ENCODE results near the gene ROBO2. TPM values are rescaled to one million over a fixed set of nuclear protein-coding genes. Genes with fewer than 3 reads are reported as not detected.

The ROBO2 gene
- polyA plus RNA-seq, 1 donor from 2014 or later, result 55.5 TPM

DNA sequence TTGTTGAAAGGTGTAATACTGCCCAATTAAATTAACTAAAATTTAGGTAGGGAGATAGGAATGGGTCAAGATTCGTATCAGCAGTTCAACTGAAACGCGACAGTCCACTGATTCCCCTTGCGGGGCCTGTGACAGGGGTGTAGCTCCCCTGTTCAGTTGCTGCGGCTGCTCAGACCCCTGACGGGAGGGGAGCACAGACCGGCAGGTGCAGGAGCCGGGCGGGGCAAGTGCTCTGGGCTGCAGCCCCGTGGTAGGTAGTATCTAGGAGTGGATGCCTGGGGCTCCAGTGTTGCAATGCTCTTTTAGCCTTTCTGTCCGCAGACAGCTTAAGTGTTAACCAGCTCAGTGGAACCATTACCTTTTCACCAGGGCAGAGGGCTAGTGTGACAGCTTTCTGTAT is 164.9 kb downstream of the ROBO2 start:
- no peak overlapping the region for H3K4me2 ChIP-seq (ENCODE audit: low read length)
- no peak overlapping the region for H3K4me3 ChIP-seq (ENCODE audit: low read length)
- H3K27ac ChIP-seq (ENCODE audit: low read length), result no peak overlapping the region
- H3K79me2 ChIP-seq (replicated peaks; ENCODE audit: insufficient read depth, low read length), result no peaks in the 10 kb centered on the region
- no peaks in the 10 kb centered on the region for H4K20me1 ChIP-seq (ENCODE audit: insufficient read depth)
- no peaks in the 10 kb centered on the region for H3K36me3 ChIP-seq (ENCODE audit: insufficient read depth, low read length)
- no peaks in the 10 kb centered on the region for H3K9me3 ChIP-seq (ENCODE audit: low read length)
- no peak overlapping the region for H3K9ac ChIP-seq (ENCODE audit: low read length)
- TF ChIP-seq SMC3 (conservative IDR thresholded peaks at IDR 0.05; ENCODE audit: poor library complexity) (no peak), RAD21 (conservative IDR thresholded peaks at IDR 0.05) (no peak)
- no peak overlapping the region for H2AFZ ChIP-seq (ENCODE audit: low read depth, low read length)
- H3K27me3 ChIP-seq (ENCODE audit: insufficient read depth, low read depth, low read length), result no peaks in the 10 kb centered on the region
- no peaks in the 10 kb centered on the region for H3K9me2 ChIP-seq (ENCODE audit: insufficient read depth, low read length)
- peaks cover 8% of the 10 kb centered on the region for H3F3A ChIP-seq (ENCODE audit: insufficient read depth, low read length, poor library complexity, severe bottlenecking)

DNA sequence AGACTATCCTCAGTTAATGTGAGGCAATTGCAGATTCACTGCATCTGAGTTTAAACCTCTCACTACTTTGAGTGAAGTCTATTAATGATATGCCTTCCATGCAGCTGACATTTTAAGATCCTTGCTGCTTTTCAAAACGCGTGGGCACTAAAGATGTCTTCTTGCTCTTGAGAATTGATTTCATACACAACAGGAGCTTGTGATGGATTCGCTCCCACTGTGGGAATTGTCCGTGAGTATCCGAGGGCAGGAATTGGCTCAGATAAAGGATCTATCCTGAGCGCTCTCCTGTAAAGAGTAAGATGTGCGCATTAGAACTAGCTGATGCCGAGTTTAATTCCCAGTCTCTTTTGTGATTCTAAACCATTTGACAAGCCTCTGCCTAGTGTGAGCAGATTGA is 167.9 kb downstream of the ROBO2 start:
- Histone ChIP-seq H3K27me3 (ENCODE audit: insufficient read depth, low read depth, low read length) (no peaks in the 10 kb centered on the region), H3F3A (ENCODE audit: insufficient read depth, low read length, poor library complexity, severe bottlenecking) (peaks cover 8% of the 10 kb centered on the region), H3K9me3 (ENCODE audit: low read length) (no peaks in the 10 kb centered on the region), H3K9ac (ENCODE audit: low read length) (peak overlapping the region; percentile 50), H3K36me3 (ENCODE audit: insufficient read depth, low read length) (no peaks in the 10 kb centered on the region), H2AFZ (ENCODE audit: low read depth, low read length) (no peak overlapping the region), H3K79me2 (replicated peaks; ENCODE audit: insufficient read depth, low read length) (no peaks in the 10 kb centered on the region), H3K27ac (ENCODE audit: low read length) (peak overlapping the region; percentile 87), H3K9me2 (ENCODE audit: insufficient read depth, low read length) (no peaks in the 10 kb centered on the region), H3K4me2 (ENCODE audit: low read length) (peak overlapping the region; percentile 84), H4K20me1 (ENCODE audit: insufficient read depth) (no peaks in the 10 kb centered on the region), H3K4me3 (ENCODE audit: low read length) (peak overlapping the region; percentile 59)
- TF ChIP-seq POLR2AphosphoS5 (IDR thresholded peaks at IDR 0.05) (peak; percentile 71), EP300 (conservative IDR thresholded peaks at IDR 0.05; ENCODE audit: poor library complexity, severe bottlenecking) (peak; percentile 93), RAD21 (conservative IDR thresholded peaks at IDR 0.05) (peak; percentile 46), SMC3 (conservative IDR thresholded peaks at IDR 0.05; ENCODE audit: poor library complexity) (peak; percentile 43), EZH2 (IDR thresholded peaks at IDR 0.05; ENCODE audit: borderline replicate concordance, insufficient read depth, low read length, poor library complexity, severe bottlenecking) (no peak), TAF1 (IDR thresholded peaks at IDR 0.05; ENCODE audit: low read depth) (no peak), MXI1 (conservative IDR thresholded peaks at IDR 0.05; ENCODE audit: poor library complexity, severe bottlenecking) (peak; percentile 18)
- TF ChIP-seq, protein P1, sequence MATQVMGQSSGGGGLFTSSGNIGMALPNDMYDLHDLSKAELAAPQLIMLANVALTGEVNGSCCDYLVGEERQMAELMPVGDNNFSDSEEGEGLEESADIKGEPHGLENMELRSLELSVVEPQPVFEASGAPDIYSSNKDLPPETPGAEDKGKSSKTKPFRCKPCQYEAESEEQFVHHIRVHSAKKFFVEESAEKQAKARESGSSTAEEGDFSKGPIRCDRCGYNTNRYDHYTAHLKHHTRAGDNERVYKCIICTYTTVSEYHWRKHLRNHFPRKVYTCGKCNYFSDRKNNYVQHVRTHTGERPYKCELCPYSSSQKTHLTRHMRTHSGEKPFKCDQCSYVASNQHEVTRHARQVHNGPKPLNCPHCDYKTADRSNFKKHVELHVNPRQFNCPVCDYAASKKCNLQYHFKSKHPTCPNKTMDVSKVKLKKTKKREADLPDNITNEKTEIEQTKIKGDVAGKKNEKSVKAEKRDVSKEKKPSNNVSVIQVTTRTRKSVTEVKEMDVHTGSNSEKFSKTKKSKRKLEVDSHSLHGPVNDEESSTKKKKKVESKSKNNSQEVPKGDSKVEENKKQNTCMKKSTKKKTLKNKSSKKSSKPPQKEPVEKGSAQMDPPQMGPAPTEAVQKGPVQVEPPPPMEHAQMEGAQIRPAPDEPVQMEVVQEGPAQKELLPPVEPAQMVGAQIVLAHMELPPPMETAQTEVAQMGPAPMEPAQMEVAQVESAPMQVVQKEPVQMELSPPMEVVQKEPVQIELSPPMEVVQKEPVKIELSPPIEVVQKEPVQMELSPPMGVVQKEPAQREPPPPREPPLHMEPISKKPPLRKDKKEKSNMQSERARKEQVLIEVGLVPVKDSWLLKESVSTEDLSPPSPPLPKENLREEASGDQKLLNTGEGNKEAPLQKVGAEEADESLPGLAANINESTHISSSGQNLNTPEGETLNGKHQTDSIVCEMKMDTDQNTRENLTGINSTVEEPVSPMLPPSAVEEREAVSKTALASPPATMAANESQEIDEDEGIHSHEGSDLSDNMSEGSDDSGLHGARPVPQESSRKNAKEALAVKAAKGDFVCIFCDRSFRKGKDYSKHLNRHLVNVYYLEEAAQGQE (IDR thresholded peaks at IDR 0.05; ENCODE audit: borderline replicate concordance), result peak; percentile 100
- TF ChIP-seq, protein P2, sequence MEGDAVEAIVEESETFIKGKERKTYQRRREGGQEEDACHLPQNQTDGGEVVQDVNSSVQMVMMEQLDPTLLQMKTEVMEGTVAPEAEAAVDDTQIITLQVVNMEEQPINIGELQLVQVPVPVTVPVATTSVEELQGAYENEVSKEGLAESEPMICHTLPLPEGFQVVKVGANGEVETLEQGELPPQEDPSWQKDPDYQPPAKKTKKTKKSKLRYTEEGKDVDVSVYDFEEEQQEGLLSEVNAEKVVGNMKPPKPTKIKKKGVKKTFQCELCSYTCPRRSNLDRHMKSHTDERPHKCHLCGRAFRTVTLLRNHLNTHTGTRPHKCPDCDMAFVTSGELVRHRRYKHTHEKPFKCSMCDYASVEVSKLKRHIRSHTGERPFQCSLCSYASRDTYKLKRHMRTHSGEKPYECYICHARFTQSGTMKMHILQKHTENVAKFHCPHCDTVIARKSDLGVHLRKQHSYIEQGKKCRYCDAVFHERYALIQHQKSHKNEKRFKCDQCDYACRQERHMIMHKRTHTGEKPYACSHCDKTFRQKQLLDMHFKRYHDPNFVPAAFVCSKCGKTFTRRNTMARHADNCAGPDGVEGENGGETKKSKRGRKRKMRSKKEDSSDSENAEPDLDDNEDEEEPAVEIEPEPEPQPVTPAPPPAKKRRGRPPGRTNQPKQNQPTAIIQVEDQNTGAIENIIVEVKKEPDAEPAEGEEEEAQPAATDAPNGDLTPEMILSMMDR (IDR thresholded peaks at IDR 0.05; ENCODE audit: poor library complexity, severe bottlenecking), result no peak

DNA sequence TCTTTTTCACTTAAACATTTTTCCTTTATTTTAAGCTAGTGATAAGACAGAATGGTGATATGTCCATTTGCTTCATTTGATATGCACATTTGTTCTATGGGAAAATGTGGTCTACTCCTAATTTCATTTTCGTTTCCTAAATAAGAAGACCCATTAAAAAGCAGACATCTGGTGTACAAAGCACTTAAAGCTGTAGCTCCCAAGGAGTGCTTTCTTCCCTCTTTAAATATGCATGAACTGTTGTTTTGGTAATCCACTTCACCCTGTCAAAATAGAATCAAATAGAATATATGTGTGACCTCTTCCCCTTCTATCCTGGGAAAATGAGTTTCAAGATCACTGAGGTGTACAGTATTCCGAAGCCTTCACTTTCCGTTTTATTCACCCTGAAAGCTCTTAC is 182.8 kb downstream of the ROBO2 start:
- Histone ChIP-seq H3K9me2 (ENCODE audit: insufficient read depth, low read length) (no peaks in the 10 kb centered on the region), H3K4me2 (ENCODE audit: low read length) (no peak overlapping the region), H3K79me2 (replicated peaks; ENCODE audit: insufficient read depth, low read length) (no peaks in the 10 kb centered on the region), H3K27ac (ENCODE audit: low read length) (no peak overlapping the region), H3K27me3 (ENCODE audit: insufficient read depth, low read depth, low read length) (no peaks in the 10 kb centered on the region), H4K20me1 (ENCODE audit: insufficient read depth) (no peaks in the 10 kb centered on the region), H3K9ac (ENCODE audit: low read length) (no peak overlapping the region), H3K36me3 (ENCODE audit: insufficient read depth, low read length) (no peaks in the 10 kb centered on the region), H3K9me3 (ENCODE audit: low read length) (no peaks in the 10 kb centered on the region), H2AFZ (ENCODE audit: low read depth, low read length) (no peak overlapping the region), H3F3A (ENCODE audit: insufficient read depth, low read length, poor library complexity, severe bottlenecking) (no peaks in the 10 kb centered on the region), H3K4me3 (ENCODE audit: low read length) (no peak overlapping the region)
- TF ChIP-seq, protein P2 (IDR thresholded peaks at IDR 0.05; ENCODE audit: poor library complexity, severe bottlenecking), result no peak
- TF ChIP-seq TAF1 (IDR thresholded peaks at IDR 0.05; ENCODE audit: low read depth) (no peak), POLR2AphosphoS5 (IDR thresholded peaks at IDR 0.05) (no peak), SMC3 (conservative IDR thresholded peaks at IDR 0.05; ENCODE audit: poor library complexity) (no peak), MXI1 (conservative IDR thresholded peaks at IDR 0.05; ENCODE audit: poor library complexity, severe bottlenecking) (no peak), EP300 (conservative IDR thresholded peaks at IDR 0.05; ENCODE audit: poor library complexity, severe bottlenecking) (no peak)
- TF ChIP-seq, protein P1 (IDR thresholded peaks at IDR 0.05; ENCODE audit: borderline replicate concordance), result no peak
